Measurements from ENCODE around the gene MAPT.

DNA sequence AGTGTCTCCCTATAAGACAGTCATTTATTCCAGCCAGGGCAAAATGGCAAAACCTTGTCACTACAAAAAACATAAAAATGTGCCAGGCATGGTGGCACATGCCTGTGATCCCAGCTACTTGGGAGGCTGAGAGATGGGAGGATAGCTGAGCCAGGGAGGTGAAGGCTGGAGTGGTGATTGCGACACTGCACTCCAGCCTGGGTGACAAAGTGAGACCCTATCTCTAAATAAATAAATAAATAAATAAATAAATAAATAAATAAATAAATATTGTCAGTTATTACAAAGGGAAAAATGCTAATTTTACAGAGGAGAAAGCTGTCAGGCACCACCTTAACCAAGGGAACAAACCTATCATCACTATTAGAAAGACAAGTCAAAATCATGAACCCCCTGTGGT lies 180.2 kb downstream of the MAPT start:
- TF ChIP-seq, protein P1, sequence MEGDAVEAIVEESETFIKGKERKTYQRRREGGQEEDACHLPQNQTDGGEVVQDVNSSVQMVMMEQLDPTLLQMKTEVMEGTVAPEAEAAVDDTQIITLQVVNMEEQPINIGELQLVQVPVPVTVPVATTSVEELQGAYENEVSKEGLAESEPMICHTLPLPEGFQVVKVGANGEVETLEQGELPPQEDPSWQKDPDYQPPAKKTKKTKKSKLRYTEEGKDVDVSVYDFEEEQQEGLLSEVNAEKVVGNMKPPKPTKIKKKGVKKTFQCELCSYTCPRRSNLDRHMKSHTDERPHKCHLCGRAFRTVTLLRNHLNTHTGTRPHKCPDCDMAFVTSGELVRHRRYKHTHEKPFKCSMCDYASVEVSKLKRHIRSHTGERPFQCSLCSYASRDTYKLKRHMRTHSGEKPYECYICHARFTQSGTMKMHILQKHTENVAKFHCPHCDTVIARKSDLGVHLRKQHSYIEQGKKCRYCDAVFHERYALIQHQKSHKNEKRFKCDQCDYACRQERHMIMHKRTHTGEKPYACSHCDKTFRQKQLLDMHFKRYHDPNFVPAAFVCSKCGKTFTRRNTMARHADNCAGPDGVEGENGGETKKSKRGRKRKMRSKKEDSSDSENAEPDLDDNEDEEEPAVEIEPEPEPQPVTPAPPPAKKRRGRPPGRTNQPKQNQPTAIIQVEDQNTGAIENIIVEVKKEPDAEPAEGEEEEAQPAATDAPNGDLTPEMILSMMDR (IDR thresholded peaks at IDR 0.05), result no peak
- no peak for TF ChIP-seq EZH2 (IDR thresholded peaks at IDR 0.05)
